Activated CD8-positive, alpha-beta T cell treated with anti-CD3 and anti-CD28 coated beads, Interleukin-2, amount 10 ng/mL, durations not matched to agents 7 days and 5 days (primary cell): ENCODE measurements around the gene NALCN. TPM values are rescaled to one million over a fixed set of nuclear protein-coding genes. Genes with fewer than 3 reads are reported as not detected.
"Not testable (repeated sequence)": the region's sequence is repeated elsewhere in the genome, so short reads cannot be mapped to it uniquely, and the experiment has no call there.

Experiments
- ATAC-seq: fragments of 150-1000 bp; cut with Tn5 transposase; one replicate; pipeline ENCODE4 v1.10.0; 2021; ENCODE audit warnings: moderate library complexity
- CTCF ChIA-PET: fragments of 350-600 bp; sonication (Branson Sonifier 250); formaldehyde crosslinking; loops from one replicate; lab custom pipeline; 2021; ENCODE audit warnings: antibody characterized with exemption; lab: Charles Lee
- POLR2A ChIA-PET: fragments of 350-600 bp; sonication (Branson Sonifier 250); formaldehyde crosslinking; loops from one replicate; lab custom pipeline; 2021; ENCODE audit warnings: antibody characterized with exemption; lab: Charles Lee
- DNase-seq: peaks from one replicate; pipeline ENCODE4 v3.0.0-alpha.2; 2020
- H3K27ac Mint-ChIP-seq: one replicate; pipeline ENCODE4 v1.8.0; 2021; ENCODE audit warnings: mild to moderate bottlenecking, mixed read lengths
- H3K27me3 Mint-ChIP-seq: one replicate; pipeline ENCODE4 v1.8.0; 2021; ENCODE audit warnings: low read depth, mixed read lengths
- H3K36me3 Mint-ChIP-seq: one replicate; pipeline ENCODE4 v1.8.0; 2021; ENCODE audit warnings: low read depth, mixed read lengths
- H3K4me1 Mint-ChIP-seq: one replicate; pipeline ENCODE4 v1.8.0; 2021; ENCODE audit warnings: low read depth, mixed read lengths
- H3K4me3 Mint-ChIP-seq: one replicate; pipeline ENCODE4 v1.8.0; 2021; ENCODE audit warnings: mild to moderate bottlenecking, mixed read lengths
- H3K9me3 Mint-ChIP-seq: one replicate; pipeline ENCODE4 v1.8.0; 2022; ENCODE audit warnings: mixed read lengths; ENCODE audit not compliant: insufficient read depth
- total RNA-seq, 2 experiments: library from RNA; stranded (reverse); gene quantifications; one replicate each; pipeline ENCODE4 v1.2.3, GENCODE V29; 2021

Gene NALCN
- total RNA-seq, 2 experiments from 2014 or later, result not detected

DNA sequence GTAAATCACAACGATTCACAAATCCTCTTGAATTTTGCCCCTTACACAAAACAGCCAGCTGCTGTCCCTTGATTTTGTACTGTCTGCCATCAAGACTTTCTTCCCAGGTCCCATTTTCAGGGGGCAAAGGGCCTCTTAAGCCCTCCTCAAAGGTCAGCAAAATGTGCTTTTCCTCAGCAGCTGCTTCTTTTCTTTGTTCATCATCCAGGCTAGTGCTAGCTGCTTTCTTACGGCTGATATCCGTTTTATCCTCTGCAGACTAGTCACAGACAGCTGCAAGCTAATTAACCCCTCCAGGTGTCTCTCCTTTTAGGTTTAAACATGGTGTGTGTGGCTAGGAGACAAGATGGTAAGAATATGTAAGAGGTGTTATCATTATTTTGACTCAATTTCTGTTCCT lies 90.9 kb downstream of the NALCN start:
- ChIA-PET POLR2A (no interaction called here), CTCF (no interaction called here)
- Mint-ChIP-seq H3K27ac (no peak overlapping the region), H3K4me3 (no peak overlapping the region), H3K27me3 (no peaks in the 10 kb centered on the region), H3K36me3 (no peaks in the 10 kb centered on the region), H3K4me1 (no peaks in the 10 kb centered on the region), H3K9me3 (no peaks in the 10 kb centered on the region)
- ATAC-seq, result no peak
- no peak for DNase-seq

DNA sequence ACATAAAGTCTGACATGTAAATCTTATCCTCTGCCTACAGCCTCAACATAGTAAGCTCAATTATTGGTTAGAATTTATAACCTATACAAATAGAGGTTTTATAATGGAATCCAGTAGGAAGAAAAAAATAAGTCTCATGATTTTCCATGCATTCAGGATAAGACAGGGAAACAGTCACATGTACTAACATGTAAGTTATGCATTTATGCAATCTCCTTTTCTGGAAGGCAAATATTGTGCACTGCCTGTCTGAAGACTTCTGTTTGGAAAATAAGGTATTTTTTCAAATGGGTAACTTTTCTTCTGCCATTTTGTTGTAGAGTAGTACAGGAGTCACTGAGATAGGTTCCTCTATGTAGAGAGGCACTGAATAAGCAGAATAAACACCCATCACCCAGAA lies 92.7 kb downstream of the NALCN start:
- CTCF ChIA-PET, result no interaction called here
- Mint-ChIP-seq H3K36me3 (no peaks in the 10 kb centered on the region), H3K9me3 (no peaks in the 10 kb centered on the region), H3K4me3 (no peak overlapping the region), H3K4me1 (no peaks in the 10 kb centered on the region), H3K27ac (no peak overlapping the region), H3K27me3 (no peaks in the 10 kb centered on the region)
- POLR2A ChIA-PET, result no interaction called here
- ATAC-seq (no peak), DNase-seq (no peak)

DNA sequence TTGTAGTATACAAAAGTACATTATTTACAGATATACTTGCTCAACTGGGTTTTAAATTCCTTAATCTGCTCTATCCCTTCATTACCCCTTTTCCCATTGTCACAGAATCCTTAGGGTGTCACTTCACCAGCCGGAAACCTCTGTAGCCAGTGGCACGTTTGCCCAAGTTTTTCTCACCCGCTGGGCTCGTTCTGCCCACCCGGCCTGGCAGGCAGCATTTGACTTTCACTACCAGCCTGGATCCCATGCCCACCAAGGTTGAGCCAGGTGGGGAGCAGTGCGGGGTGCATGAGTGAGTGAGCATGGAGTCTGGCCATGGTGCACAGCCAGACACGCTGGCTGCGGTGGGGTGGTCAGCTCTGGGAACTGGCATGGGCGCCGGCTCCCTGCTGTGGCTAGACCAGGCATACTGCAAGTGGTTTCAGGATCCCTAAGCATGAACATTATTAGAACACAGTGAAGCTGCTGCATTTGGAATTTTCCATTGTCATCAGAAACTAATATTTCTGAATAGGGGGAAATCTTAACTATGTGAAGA lies 98.3 kb downstream of the NALCN start:
- CTCF ChIA-PET, result no interaction called here
- Mint-ChIP-seq H3K27ac (no peak overlapping the region), H3K4me3 (no peak overlapping the region), H3K27me3 (no peaks in the 10 kb centered on the region), H3K9me3 (no peaks in the 10 kb centered on the region), H3K4me1 (no peaks in the 10 kb centered on the region), H3K36me3 (no peaks in the 10 kb centered on the region)
- POLR2A ChIA-PET, result no interaction called here
- DNase-seq, result no peak
- no peak for ATAC-seq

- POLR2A ChIA-PET, H3K36me3 Mint-ChIP-seq, H3K9me3 Mint-ChIP-seq, H3K27me3 Mint-ChIP-seq, CTCF ChIA-PET, DNase-seq, H3K4me1 Mint-ChIP-seq, ATAC-seq, H3K27ac Mint-ChIP-seq, H3K4me3 Mint-ChIP-seq: not testable (repeated sequence)
These were observed 102.8 kb downstream of the NALCN start for GRCh38 chr13:101313479-101313878.

DNA sequence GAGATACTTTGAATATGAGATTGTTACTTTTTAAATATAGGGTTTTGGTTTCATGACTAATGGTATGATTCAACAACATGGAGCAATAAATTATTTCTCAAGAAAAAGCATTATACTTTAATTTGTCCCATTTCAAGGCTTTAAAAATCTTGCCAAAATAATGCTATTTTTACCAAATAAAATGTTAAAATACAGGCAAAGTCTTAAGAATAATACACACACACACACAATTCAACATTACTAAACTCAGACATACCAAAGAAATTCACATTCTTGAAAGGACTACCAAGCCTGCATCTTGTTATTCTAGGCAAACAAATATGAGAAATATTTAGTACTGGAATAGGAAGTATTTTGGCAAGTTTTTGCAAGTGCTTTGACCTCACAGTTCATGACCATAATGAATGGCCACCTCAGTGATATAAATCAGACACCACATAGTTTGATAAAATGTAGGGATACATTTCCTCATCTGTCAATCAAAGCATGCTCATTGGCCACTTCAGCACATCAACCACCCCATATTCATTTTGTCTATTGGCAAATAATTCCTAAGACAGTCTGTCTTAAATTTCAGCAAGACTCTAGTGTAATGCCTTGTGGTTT lies 107.2 kb downstream of the NALCN start:
- H3K4me3 Mint-ChIP-seq, result no peak overlapping the region
- ChIA-PET POLR2A (no interaction called here), CTCF (no interaction called here)
- H3K9me3 Mint-ChIP-seq, result no peaks in the 10 kb centered on the region
- no peak for DNase-seq
- no peak overlapping the region for H3K27ac Mint-ChIP-seq
- H3K4me1 Mint-ChIP-seq, result no peaks in the 10 kb centered on the region
- H3K36me3 Mint-ChIP-seq, result no peaks in the 10 kb centered on the region
- no peaks in the 10 kb centered on the region for H3K27me3 Mint-ChIP-seq
- no peak for ATAC-seq

- Mint-ChIP-seq H3K9me3 (no peaks in the 10 kb centered on the region), H3K27ac (no peak overlapping the region), H3K27me3 (no peaks in the 10 kb centered on the region), H3K4me1 (no peaks in the 10 kb centered on the region), H3K36me3 (no peaks in the 10 kb centered on the region), H3K4me3 (no peak overlapping the region)
- ATAC-seq (no peak), DNase-seq (no peak)
- ChIA-PET CTCF (no interaction called here), POLR2A (no interaction called here)
These were observed 107.9 kb downstream of the NALCN start for GRCh38 chr13:101308247-101309013.

GRCh38 chr13:101307181-101307701 lies 109.1 kb downstream of the NALCN start:
- Mint-ChIP-seq H3K9me3 (no peaks in the 10 kb centered on the region), H3K4me1 (no peaks in the 10 kb centered on the region), H3K4me3 (no peak overlapping the region), H3K27ac (no peak overlapping the region), H3K36me3 (no peaks in the 10 kb centered on the region), H3K27me3 (no peaks in the 10 kb centered on the region)
- CTCF ChIA-PET, result no interaction called here
- no peak for DNase-seq
- ATAC-seq, result no peak
- POLR2A ChIA-PET, result no interaction called here

DNA sequence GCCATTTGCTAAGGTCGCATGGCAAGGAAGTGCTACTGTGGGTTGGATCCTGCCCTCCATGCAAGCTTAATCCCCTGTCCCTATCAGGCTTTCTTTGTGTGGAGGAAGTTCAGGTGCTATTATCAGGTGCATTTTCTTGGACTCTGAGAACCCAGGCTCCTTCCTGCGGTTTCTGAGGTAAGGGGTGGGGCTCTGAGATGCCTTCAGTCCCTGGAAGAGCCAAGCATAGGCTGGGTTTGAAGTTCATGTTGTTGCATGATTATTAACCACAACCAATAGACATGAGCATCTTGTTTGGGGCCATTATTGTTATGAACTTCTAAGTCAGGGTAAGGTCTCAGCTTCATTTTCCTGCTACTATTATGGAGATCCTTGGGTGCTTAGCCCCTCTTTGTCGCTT lies 109.5 kb downstream of the NALCN start:
- CTCF ChIA-PET, result no interaction called here
- Mint-ChIP-seq H3K4me3 (no peak overlapping the region), H3K9me3 (no peaks in the 10 kb centered on the region), H3K36me3 (no peaks in the 10 kb centered on the region), H3K4me1 (no peaks in the 10 kb centered on the region), H3K27me3 (no peaks in the 10 kb centered on the region), H3K27ac (no peak overlapping the region)
- POLR2A ChIA-PET, result no interaction called here
- no peak for DNase-seq
- no peak for ATAC-seq

DNA sequence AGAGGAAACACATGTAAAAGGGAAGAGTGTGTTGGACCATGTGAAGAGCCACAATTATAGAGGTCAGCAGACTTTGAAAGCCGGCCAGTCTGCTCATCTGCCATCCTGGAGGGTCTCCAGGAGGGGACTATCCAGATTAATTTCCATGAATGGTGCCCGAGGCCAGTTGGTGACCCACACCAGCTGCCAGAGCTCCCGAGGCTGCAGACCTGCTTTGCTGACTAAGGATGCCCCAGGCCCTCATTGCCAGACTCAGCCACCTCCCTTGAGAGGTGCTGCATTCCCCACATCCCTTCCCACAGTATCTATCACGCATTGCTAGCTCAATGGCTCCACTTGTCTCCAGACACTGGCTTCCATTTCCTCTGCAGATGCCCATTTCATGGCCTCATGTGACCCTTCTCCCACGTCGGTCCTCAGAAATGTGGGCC lies 110.3 kb downstream of the NALCN start:
- ChIA-PET POLR2A (no interaction called here), CTCF (no interaction called here)
- DNase-seq (no peak), ATAC-seq (no peak)
- Mint-ChIP-seq H3K36me3 (no peaks in the 10 kb centered on the region), H3K4me3 (no peak overlapping the region), H3K4me1 (no peaks in the 10 kb centered on the region), H3K27ac (no peak overlapping the region), H3K27me3 (no peaks in the 10 kb centered on the region), H3K9me3 (no peaks in the 10 kb centered on the region)

DNA sequence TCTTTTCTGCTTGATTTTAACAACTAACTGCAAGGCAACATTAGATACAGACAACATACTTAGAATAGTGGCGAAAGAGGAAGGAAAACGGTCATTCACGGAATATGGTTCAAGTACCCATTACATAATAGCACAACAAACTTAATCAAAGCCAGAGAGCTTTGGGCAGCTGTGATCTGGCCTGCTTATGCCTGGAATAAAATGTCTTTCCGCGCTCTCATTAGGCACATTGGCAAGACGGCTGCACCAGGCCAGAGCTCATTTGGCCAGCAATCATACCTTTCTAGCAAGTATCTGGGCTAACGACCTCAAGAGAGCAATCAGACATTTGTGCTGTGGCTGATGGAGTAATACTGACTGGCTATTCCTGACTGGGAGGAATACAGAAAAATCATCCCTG lies 112.8 kb downstream of the NALCN start:
- no peaks in the 10 kb centered on the region for H3K27me3 Mint-ChIP-seq
- no peak overlapping the region for H3K27ac Mint-ChIP-seq
- no peaks in the 10 kb centered on the region for H3K9me3 Mint-ChIP-seq
- H3K36me3 Mint-ChIP-seq, result no peaks in the 10 kb centered on the region
- no peak overlapping the region for H3K4me3 Mint-ChIP-seq
- ChIA-PET POLR2A (no interaction called here), CTCF (no interaction called here)
- H3K4me1 Mint-ChIP-seq, result no peaks in the 10 kb centered on the region
- DNase-seq (no peak), ATAC-seq (no peak)

DNA sequence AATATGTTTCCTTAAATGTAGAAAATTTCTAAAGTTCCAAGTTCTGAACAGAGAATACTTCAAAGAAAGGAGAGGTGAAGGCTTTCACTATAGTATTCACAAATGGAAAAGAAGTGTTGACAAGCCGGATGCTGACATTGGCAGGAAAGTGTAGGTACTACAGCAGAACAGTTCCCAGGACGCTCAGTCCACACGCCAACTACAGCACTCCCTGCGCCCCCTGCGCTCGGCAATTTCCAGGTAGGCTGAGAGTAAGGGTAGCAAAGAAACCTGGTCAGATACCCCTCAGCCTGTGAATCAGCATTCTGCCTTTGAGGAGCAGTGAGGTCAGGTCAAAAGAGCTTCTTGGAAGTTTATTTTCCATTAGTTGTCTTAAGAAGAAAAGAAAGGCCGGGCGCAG lies 115.3 kb downstream of the NALCN start:
- POLR2A ChIA-PET, result no interaction called here
- H3K4me1 Mint-ChIP-seq, result no peaks in the 10 kb centered on the region
- DNase-seq, result no peak
- no peak overlapping the region for H3K27ac Mint-ChIP-seq
- ATAC-seq, result no peak
- no peaks in the 10 kb centered on the region for H3K36me3 Mint-ChIP-seq
- no peaks in the 10 kb centered on the region for H3K27me3 Mint-ChIP-seq
- CTCF ChIA-PET, result no interaction called here
- H3K9me3 Mint-ChIP-seq, result no peaks in the 10 kb centered on the region
- H3K4me3 Mint-ChIP-seq, result no peak overlapping the region

DNA sequence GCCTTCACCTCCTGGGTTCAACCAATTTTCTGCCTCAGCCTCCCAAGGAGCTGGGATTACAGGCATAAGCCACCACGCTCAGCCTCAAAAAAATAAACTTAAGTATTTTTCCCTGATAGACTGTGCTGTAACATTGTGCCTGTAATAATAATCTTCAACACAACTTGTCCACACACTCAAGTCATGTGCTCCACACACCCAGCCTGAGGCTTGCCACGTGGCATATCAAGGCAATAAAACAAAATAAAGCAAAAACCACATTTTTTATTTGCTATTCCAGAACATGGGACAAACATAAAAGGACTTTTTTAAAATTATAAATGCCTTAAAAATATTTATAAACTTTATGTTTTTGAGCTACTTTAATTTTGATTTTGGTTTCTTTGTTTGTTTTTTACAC lies 115.8 kb downstream of the NALCN start:
- Mint-ChIP-seq H3K27me3 (no peaks in the 10 kb centered on the region), H3K4me3 (no peak overlapping the region), H3K27ac (no peak overlapping the region), H3K4me1 (no peaks in the 10 kb centered on the region), H3K36me3 (no peaks in the 10 kb centered on the region), H3K9me3 (no peaks in the 10 kb centered on the region)
- DNase-seq (no peak), ATAC-seq (no peak)
- CTCF ChIA-PET, result no interaction called here
- POLR2A ChIA-PET, result no interaction called here
